ENCODE measurements around the gene RGMB. TPM values are rescaled to one million over a fixed set of nuclear protein-coding genes. Genes with fewer than 3 reads are reported as not detected.
A peak's percentile ranks its signal among the peaks of the same experiment; 100 is the strongest.

The RGMB gene
- total and polyA plus RNA-seq, 2 of the 13 experiments (the other 11 are each of a cell fraction or from before 2014, with no cell fraction given) = 3.0 to 3.8 TPM

DNA sequence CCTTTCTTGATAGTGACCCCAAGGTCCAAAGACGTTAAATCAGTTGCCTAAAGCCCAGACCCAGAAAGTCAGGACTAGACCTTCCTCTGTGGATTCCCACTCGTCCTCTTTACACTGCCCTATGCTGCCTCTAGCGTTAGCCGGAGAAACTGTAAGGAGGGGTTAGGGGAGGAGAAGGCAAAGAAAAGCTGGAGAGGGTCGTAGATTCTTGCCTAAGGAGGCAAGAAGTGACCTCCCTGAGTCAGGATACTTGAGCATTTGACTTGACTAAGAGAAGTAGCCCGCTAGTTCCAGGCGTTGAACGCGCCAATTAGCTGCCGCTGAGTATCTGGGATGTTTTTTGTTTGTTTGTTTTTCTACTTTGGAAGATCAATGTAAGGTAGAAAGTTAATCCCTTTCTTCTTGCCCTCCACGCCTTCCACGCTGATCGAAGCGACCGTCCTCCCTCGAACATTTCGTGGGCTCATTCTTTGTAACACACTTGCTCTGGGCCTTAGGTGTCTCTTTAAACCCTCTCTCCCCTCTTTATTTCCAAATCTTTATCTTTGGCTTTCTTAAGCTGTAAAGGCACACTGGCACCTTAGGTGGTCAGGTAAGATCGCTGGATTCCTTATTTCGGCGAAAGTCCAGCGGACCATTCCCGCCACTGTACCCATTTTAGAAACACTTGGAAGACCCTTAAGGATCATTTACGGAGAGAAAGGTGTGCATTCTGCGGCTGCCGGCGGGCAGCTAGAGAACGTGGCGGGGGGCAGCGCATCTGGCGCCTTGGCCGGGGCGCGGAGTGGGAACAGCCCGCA, 5.1 kb upstream of the RGMB start (continued):
- TF ChIP-seq, protein P1, sequence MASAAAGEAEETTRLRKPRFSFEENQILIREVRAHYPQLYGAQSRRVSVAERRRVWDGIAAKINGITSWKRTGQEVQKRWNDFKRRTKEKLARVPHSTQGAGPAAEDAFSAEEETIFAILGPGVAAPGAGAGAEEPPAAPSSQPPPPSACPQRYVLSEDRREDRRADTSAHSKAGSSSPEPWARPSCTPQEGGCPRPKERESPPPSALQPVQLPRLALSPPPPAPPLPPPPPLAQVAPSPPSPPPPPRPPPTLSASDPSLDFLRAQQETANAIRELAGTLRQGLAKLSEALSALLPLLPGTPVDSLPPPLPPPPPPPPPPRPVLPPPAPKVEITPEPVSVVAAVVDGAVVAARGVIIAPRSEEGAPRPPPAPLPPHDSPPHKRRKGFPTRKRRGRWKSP (CRISPR knock-in tag; IDR thresholded peaks at IDR 0.05) = 0 out of 2 replicates have a peak, but pooled peaks have one; percentile 28
- TF ChIP-seq CHD2 (IDR thresholded peaks at IDR 0.05; ENCODE audit: low read depth, low read length) (no peak), ZFP36 (IDR thresholded peaks at IDR 0.05; ENCODE audit: borderline replicate concordance, low read depth, low read length, partially characterized antibody) (no peak), ZBTB21 (CRISPR knock-in tag; IDR thresholded peaks at IDR 0.05) (no peak), STAG1 (CRISPR knock-in tag; IDR thresholded peaks at IDR 0.05) (peak; percentile 70), EHMT2 (IDR thresholded peaks at IDR 0.05; ENCODE audit: borderline replicate concordance, low read depth, low read length) (no peak), PRPF4 (IDR thresholded peaks at IDR 0.05; ENCODE audit: low read depth, low read length, poor library complexity, severe bottlenecking) (no peak), ZNF230 (CRISPR knock-in tag; IDR thresholded peaks at IDR 0.05) (no peak), ZNF607 (CRISPR knock-in tag; IDR thresholded peaks at IDR 0.05; ENCODE audit: borderline replicate concordance) (no peak), SALL2 (CRISPR knock-in tag; IDR thresholded peaks at IDR 0.05) (no peak), ZNF782 (CRISPR knock-in tag; IDR thresholded peaks at IDR 0.05; ENCODE audit: borderline replicate concordance) (no peak), FLYWCH1 (CRISPR knock-in tag; IDR thresholded peaks at IDR 0.05) (no peak), MBNL3 (CRISPR knock-in tag; conservative IDR thresholded peaks at IDR 0.05) (no peak), ZSCAN31 (CRISPR knock-in tag; IDR thresholded peaks at IDR 0.05; ENCODE audit: low read depth) (0 out of 2 replicates have a peak, but pooled peaks have one; percentile 26), ZNF292 (CRISPR knock-in tag; IDR thresholded peaks at IDR 0.05; ENCODE audit: borderline replicate concordance, low read depth) (no peak), HNRNPK (IDR thresholded peaks at IDR 0.05; ENCODE audit: low read depth, low read length, poor library complexity, severe bottlenecking) (no peak)
- TF ChIP-seq, protein P2, sequence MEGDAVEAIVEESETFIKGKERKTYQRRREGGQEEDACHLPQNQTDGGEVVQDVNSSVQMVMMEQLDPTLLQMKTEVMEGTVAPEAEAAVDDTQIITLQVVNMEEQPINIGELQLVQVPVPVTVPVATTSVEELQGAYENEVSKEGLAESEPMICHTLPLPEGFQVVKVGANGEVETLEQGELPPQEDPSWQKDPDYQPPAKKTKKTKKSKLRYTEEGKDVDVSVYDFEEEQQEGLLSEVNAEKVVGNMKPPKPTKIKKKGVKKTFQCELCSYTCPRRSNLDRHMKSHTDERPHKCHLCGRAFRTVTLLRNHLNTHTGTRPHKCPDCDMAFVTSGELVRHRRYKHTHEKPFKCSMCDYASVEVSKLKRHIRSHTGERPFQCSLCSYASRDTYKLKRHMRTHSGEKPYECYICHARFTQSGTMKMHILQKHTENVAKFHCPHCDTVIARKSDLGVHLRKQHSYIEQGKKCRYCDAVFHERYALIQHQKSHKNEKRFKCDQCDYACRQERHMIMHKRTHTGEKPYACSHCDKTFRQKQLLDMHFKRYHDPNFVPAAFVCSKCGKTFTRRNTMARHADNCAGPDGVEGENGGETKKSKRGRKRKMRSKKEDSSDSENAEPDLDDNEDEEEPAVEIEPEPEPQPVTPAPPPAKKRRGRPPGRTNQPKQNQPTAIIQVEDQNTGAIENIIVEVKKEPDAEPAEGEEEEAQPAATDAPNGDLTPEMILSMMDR (CRISPR knock-in tag; IDR thresholded peaks at IDR 0.05) = peak; percentile 78
- TF ChIP-seq, protein P3, sequence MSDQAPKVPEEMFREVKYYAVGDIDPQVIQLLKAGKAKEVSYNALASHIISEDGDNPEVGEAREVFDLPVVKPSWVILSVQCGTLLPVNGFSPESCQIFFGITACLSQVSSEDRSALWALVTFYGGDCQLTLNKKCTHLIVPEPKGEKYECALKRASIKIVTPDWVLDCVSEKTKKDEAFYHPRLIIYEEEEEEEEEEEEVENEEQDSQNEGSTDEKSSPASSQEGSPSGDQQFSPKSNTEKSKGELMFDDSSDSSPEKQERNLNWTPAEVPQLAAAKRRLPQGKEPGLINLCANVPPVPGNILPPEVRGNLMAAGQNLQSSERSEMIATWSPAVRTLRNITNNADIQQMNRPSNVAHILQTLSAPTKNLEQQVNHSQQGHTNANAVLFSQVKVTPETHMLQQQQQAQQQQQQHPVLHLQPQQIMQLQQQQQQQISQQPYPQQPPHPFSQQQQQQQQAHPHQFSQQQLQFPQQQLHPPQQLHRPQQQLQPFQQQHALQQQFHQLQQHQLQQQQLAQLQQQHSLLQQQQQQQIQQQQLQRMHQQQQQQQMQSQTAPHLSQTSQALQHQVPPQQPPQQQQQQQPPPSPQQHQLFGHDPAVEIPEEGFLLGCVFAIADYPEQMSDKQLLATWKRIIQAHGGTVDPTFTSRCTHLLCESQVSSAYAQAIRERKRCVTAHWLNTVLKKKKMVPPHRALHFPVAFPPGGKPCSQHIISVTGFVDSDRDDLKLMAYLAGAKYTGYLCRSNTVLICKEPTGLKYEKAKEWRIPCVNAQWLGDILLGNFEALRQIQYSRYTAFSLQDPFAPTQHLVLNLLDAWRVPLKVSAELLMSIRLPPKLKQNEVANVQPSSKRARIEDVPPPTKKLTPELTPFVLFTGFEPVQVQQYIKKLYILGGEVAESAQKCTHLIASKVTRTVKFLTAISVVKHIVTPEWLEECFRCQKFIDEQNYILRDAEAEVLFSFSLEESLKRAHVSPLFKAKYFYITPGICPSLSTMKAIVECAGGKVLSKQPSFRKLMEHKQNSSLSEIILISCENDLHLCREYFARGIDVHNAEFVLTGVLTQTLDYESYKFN (CRISPR knock-in tag; conservative IDR thresholded peaks at IDR 0.05) = no peak
- TF ChIP-seq, protein P4, sequence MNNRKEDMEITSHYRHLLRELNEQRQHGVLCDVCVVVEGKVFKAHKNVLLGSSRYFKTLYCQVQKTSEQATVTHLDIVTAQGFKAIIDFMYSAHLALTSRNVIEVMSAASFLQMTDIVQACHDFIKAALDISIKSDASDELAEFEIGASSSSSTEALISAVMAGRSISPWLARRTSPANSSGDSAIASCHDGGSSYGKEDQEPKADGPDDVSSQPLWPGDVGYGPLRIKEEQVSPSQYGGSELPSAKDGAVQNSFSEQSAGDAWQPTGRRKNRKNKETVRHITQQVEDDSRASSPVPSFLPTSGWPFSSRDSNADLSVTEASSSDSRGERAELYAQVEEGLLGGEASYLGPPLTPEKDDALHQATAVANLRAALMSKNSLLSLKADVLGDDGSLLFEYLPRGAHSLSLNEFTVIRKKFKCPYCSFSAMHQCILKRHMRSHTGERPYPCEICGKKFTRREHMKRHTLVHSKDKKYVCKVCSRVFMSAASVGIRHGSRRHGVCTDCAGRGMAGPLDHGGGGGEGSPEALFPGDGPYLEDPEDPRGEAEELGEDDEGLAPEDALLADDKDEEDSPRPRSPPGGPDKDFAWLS (CRISPR knock-in tag; IDR thresholded peaks at IDR 0.05; ENCODE audit: borderline replicate concordance) = no peak
- TF ChIP-seq, protein P5, sequence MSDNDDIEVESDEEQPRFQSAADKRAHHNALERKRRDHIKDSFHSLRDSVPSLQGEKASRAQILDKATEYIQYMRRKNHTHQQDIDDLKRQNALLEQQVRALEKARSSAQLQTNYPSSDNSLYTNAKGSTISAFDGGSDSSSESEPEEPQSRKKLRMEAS (IDR thresholded peaks at IDR 0.05) = 0 out of 2 replicates have a peak, but pooled peaks have one; percentile 3

All from HepG2 (cell line).